SU-DHL-6 (cell line): ENCODE measurements around the gene FBP1.

Experiments used
- CTCF ChIP-seq: fragments of 200-600 bp; sonication (generic); IDR thresholded peaks from one replicate; pipeline ENCODE4 v1.5.1; 2017; ENCODE audit warnings: antibody characterized with exemption, mild to moderate bottlenecking, low read length, moderate library complexity; ENCODE audit not compliant: insufficient read depth, poor library complexity, severe bottlenecking
- EZH2phosphoT487 ChIP-seq: fragments of 200-600 bp; sonication (generic), shearing (Covaris generic); conservative IDR thresholded peaks from 2 replicates; pipeline ENCODE4 v1.6.1; 2018; ENCODE audit warnings: mild to moderate bottlenecking, antibody characterized with exemption, low read length, moderate library complexity, mixed read lengths

GRCh38 chr9:94611638-94612068 lies 27.7 kb downstream of the FBP1 start:
- TF ChIP-seq CTCF (no peak), EZH2phosphoT487 (no peak)
